Heart right ventricle (tissue), 16 donors: ENCODE measurements around the gene DNAJB5. TPM values are rescaled to one million over a fixed set of nuclear protein-coding genes. Genes with fewer than 3 reads are reported as not detected.

Source experiments
- ATAC-seq, 8 donors: fragments of 200-7000 bp; cut with Tn5 transposase; one replicate each; pipeline ENCODE4 v1.9.1; 2020; ENCODE audit warnings: mild to moderate bottlenecking in 8 of 8, moderate library complexity in 8 of 8, moderate number of reproducible peaks in 1 of 8
- DNase-seq, 2 donors: peaks; one replicate each; pipeline ENCODE4 v3.0.0-alpha.2; 2020
- H3K27ac ChIP-seq, 10 donors: fragments of 200-600 bp; sonication (generic) in 2 of 10; one replicate each; pipeline versions ENCODE4 v1.5.0 to v1.8.0; 2020 to 2022; ENCODE audit warnings: mild to moderate bottlenecking in 3 of 10
- H3K27me3 ChIP-seq, 7 donors: fragments of 200-600 bp; one replicate each; pipeline ENCODE4 v1.8.0; 2021 to 2022; ENCODE audit warnings: mild to moderate bottlenecking in 2 of 7
- H3K36me3 ChIP-seq, 9 donors: fragments of 200-600 bp; sonication (generic) in 1 of 9; one replicate each; pipeline versions ENCODE4 v1.5.0 to v1.8.0; 2020 to 2022; ENCODE audit warnings: mild to moderate bottlenecking in 2 of 9
- H3K4me1 ChIP-seq, 9 donors: fragments of 200-600 bp; sonication (generic) in 1 of 9; one replicate each; pipeline versions ENCODE4 v1.5.0 to v1.8.0; 2020 to 2022; ENCODE audit warnings: mild to moderate bottlenecking in 4 of 9
- H3K4me3 ChIP-seq, 10 donors: fragments of 200-600 bp; sonication (generic) in 2 of 10; one replicate each; pipeline versions ENCODE4 v1.5.0 to v1.8.0; 2020 to 2022; ENCODE audit warnings: mild to moderate bottlenecking in 7 of 10, moderate library complexity in 2 of 10
- H3K9me3 ChIP-seq, 11 donors: fragments of 200-600 bp in 10 of 11; sonication (generic) in 2 of 11; one replicate each; pipeline versions ENCODE4 v1.5.0 to v1.8.0; 2013 to 2022; ENCODE audit warnings: mild to moderate bottlenecking in 2 of 11, control low read depth in 1 of 11, moderate library complexity in 1 of 11
- WGBS, 2 donors: extraction: QIAGEN DNeasy Blood & Tissue Kit; methylation state at CpG; one replicate each; pipeline ENCODE4 v1.1.7; 2013; ENCODE audit warnings: inconsistent platforms in 1 of 2; 5-methylcytosine and 5-hydroxymethylcytosine counted together
- intact Hi-C, 10 donors: fragments of 100-400 bp; cut with DNase I; formaldehyde crosslinking; loops; one replicate each; pipeline versions ENCODE4 v1.11.1 to v1.14.2; 2022
- polyA plus RNA-seq, 2 donors: library from polyadenylated mRNA; stranded (reverse); fragments of 200-250 nt; gene quantifications; one replicate each; pipeline ENCODE4 v1.2.3, GENCODE V29; 2013
- total RNA-seq, 10 donors: library from RNA; stranded (reverse); fragmentation: NEBNext Ultra II Directional in 3 of 10; extraction: Animal tissue kit (Norgen Biotek cat#: 25700) in 3 of 10; gene quantifications; one replicate each; pipeline versions ENCODE4 v1.2.1 to v1.2.4, GENCODE V29; 2021 to 2023
- TF ChIP-seq, protein P1 (sequence below), 9 donors: fragments of 200-600 bp; sonication (generic) in 2 of 9; IDR thresholded peaks; one replicate each; pipeline versions ENCODE4 v1.5.0 to v1.8.0; 2021 to 2022; ENCODE audit warnings: antibody characterized with exemption in 9 of 9, mild to moderate bottlenecking in 5 of 9, moderate library complexity in 1 of 9
- donor health status: Arrhythmogenic right ventricular cardiomyopathy.
- donor health status: ischemic (EF 13 %, LVEDD 7.1; RV severe dilation, severe dysfunction).
- donor health status: healthy with polysubstance abuse.
- donor health status: DM: no; HTN: yes; CAD: no.
- donor health status: DM: no; HTN: no; CAD: no.
- donor health status: ischemic (EF 25% LVEDD 6.9; RV normal size, moderate dysfunction).
- donor health status: ischemic (EF 25% LVEDD 5.7; RV mildly dilated, moderate dysfunction).
- donor health status: healthy.
- donor health status: DM: yes; HTN: yes; CAD: no.
- donor health status: Ischemic cardiomyopathy.
- donor health status: ischemic (EF 35%, LVEDD 5.7; RV mildly dilated, moderate dysfunction).
- donor health status: nonischemic (EF 11% LVEDD 7.7; RV severe dilation, severe dysfunction).
- donor health status: DM: yes; HTN: yes; CAD: no.
- donor health status: PGD.
- donor health status: ischemic (EF 29% LVEDD 5.4; RV normal size, mild dysfunction).
- donor health status: nonischemic (EF 23%, LVEDD 6.1; RV moderate dilation, normal function).

Gene DNAJB5
- total and polyA plus RNA-seq, 12 donors = 44.0 to 206 (median 85.1) TPM

DNA sequence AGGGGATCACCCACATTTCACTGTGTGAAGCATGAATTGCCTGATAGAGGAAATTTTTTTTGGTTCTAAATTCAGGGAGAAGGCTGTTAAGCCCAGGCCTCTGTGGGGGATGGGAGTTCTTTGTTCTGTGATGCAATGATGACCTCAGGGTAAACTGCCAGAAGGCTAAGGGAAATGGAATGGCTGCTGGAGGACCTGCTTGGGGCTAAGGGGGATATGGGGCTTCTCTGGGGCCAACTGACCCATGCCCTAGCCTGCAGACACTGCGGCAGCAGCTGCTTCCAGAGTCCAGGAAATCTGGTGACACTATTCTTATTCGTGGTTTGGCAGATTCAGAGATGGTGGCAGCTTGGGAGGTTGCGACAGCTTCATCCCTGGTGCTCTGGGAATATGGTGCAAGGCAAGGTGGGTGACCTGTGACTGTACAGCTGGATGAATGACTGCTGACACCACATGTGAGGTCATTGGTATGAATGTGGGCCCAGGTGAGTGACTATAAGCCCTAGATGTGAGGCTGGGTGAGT is 52.6 kb downstream of the DNAJB5 start:
- H3K27me3 ChIP-seq = no peaks in the 10 kb centered on the region
- peak in 1 of 8 donors; percentile 14 for ATAC-seq
- H3K9me3 ChIP-seq = no peaks in the 10 kb centered on the region
- intact Hi-C loops = loop anchor here in 2 of 10 donors (10.0 kb wide), 1 partner anchor 137 kb away; no protein-coding TSS in a partner anchor
- WGBS, 2 donors = 83 to 86% methylated on average over 3 of the region's 3 CpGs
- TF ChIP-seq, protein P1, sequence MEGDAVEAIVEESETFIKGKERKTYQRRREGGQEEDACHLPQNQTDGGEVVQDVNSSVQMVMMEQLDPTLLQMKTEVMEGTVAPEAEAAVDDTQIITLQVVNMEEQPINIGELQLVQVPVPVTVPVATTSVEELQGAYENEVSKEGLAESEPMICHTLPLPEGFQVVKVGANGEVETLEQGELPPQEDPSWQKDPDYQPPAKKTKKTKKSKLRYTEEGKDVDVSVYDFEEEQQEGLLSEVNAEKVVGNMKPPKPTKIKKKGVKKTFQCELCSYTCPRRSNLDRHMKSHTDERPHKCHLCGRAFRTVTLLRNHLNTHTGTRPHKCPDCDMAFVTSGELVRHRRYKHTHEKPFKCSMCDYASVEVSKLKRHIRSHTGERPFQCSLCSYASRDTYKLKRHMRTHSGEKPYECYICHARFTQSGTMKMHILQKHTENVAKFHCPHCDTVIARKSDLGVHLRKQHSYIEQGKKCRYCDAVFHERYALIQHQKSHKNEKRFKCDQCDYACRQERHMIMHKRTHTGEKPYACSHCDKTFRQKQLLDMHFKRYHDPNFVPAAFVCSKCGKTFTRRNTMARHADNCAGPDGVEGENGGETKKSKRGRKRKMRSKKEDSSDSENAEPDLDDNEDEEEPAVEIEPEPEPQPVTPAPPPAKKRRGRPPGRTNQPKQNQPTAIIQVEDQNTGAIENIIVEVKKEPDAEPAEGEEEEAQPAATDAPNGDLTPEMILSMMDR (IDR thresholded peaks at IDR 0.05) = no peak
- H3K4me3 ChIP-seq = no peak overlapping the region
- H3K36me3 ChIP-seq = peaks cover 0 to 83% (median 7%) of the 10 kb centered on the region in 9 donors
- no peak overlapping the region for H3K27ac ChIP-seq
- peaks cover 0 to 6% (median 0%) of the 10 kb centered on the region in 9 donors for H3K4me1 ChIP-seq
- DNase-seq = no peak

DNA sequence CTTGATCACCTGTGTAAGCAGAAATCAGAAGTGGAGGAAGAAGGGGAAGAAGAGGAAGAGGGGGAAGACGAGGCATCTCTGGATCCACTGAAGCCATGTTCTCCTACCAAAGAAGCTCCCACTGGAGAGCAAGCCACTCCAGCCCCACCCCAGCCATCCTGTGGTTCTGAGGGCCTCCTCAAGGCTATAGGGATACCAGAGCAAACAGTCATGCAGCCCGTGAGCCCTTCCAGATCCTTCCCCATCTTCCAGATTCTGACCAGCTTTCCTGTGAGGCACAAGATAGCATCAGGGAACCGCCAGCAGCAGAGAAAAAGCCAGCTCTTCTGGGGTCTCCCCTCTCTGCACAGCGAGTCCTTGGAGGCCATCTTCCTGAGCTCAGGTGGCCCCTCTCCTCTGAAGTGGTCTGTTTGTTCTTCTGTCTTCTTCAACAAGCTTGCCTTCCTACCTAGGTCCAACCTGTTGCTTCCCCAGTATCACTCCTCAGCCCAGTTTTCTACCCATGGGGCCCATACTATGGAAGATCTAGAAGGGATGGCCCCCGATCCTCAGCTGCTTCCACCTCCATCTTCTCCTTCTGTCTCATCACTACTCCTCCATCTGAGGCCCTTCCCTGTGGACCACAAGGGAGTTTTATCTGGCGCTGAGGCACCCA is 53.5 kb downstream of the DNAJB5 start:
- H3K9me3 ChIP-seq = no peaks in the 10 kb centered on the region
- no peaks in the 10 kb centered on the region for H3K27me3 ChIP-seq
- no peak overlapping the region for H3K4me3 ChIP-seq
- peaks cover 0 to 89% (median 12%) of the 10 kb centered on the region in 9 donors for H3K36me3 ChIP-seq
- WGBS, 2 donors = 91 to 92% methylated on average over 6 of the region's 6 CpGs
- intact Hi-C loops = loop anchor here in 2 of 10 donors (10.0 kb wide), 1 partner anchor 138 kb away; no protein-coding TSS in a partner anchor
- ATAC-seq (no peak), DNase-seq (no peak)
- H3K4me1 ChIP-seq = peaks cover 0 to 6% (median 0%) of the 10 kb centered on the region in 9 donors
- no peak overlapping the region for H3K27ac ChIP-seq
- TF ChIP-seq, protein P1 (IDR thresholded peaks at IDR 0.05) = no peak

DNA sequence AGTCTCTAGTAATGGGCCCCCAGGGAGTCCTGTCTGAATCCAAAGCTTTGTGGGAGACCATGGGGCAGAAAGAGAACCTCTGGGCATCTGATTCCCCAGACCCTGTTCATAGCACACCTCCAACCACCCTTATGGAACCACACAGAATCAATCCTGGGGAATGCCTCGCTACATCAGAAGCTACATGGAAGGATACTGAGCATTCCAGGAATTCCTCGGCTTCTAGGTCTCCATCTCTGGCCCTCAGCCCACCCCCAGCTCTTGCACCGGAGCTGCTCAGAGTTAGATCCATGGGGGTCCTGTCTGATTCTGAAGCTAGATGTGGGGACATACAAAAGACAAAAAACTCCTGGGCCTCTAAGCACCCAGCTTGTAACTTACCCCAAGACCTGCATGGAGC is 54.5 kb downstream of the DNAJB5 start:
- 77 to 83% methylated on average over 3 of the region's 3 CpGs for WGBS, 2 donors
- Histone ChIP-seq H3K4me3 (no peak overlapping the region), H3K36me3 (peaks cover 0 to 91% (median 12%) of the 10 kb centered on the region in 9 donors), H3K9me3 (no peaks in the 10 kb centered on the region), H3K4me1 (peaks cover 0 to 6% (median 0%) of the 10 kb centered on the region in 9 donors), H3K27me3 (no peaks in the 10 kb centered on the region), H3K27ac (no peak overlapping the region)
- intact Hi-C loops = loop anchor here in 2 of 10 donors (10.0 kb wide), 1 partner anchor 139 kb away; no protein-coding TSS in a partner anchor
- TF ChIP-seq, protein P1 (IDR thresholded peaks at IDR 0.05) = no peak
- ATAC-seq (no peak), DNase-seq (no peak)

Other genes with a start within 250 kb of the DNAJB5 start
- gene PHF24, start 31.5 kb upstream of the DNAJB5 start, total RNA-seq = 1 to 10 TPM in 1 of 10 donors, under 1 TPM in 9; 0.11 to 2.2 (median 0.44) TPM
- gene PHF24, start 31.5 kb upstream of the DNAJB5 start, polyA plus RNA-seq = under 1 TPM; 0.07 to 0.09 TPM
- 100 to 1,000 TPM; 227 to 385 (median 300) TPM for gene VCP, start 82.9 kb downstream of the DNAJB5 start, total RNA-seq
- gene VCP, start 82.9 kb downstream of the DNAJB5 start, polyA plus RNA-seq = 100 to 1,000 TPM in 1 of 2 donors, 10 to 100 TPM in 1; 69.9 to 248 TPM
- 1 to 10 TPM; 2.6 to 9.8 (median 4.5) TPM for gene FANCG, start 90.2 kb downstream of the DNAJB5 start, total RNA-seq
- gene FANCG, start 90.2 kb downstream of the DNAJB5 start, polyA plus RNA-seq = 1 to 10 TPM; 3.4 to 6.4 TPM
- gene PIGO, start 106.8 kb downstream of the DNAJB5 start, total RNA-seq = 10 to 100 TPM in 4 of 10 donors, 1 to 10 TPM in 6; 8.2 to 12.3 (median 9.9) TPM
- 10 to 100 TPM; 10.6 to 10.7 TPM for gene PIGO, start 106.8 kb downstream of the DNAJB5 start, polyA plus RNA-seq
- gene STOML2, start 113.4 kb downstream of the DNAJB5 start, total RNA-seq = 100 to 1,000 TPM; 122 to 153 (median 127) TPM
- 100 to 1,000 TPM in 1 of 2 donors, 10 to 100 TPM in 1; 43.7 to 151 TPM for gene STOML2, start 113.4 kb downstream of the DNAJB5 start, polyA plus RNA-seq
- gene ATOSB, start 126.1 kb downstream of the DNAJB5 start, total RNA-seq = 10 to 100 TPM; 12.2 to 20.3 (median 17.1) TPM
- gene ATOSB, start 126.1 kb downstream of the DNAJB5 start, polyA plus RNA-seq = 10 to 100 TPM; 25.5 to 31.6 TPM
- gene UNC13B, start 172.3 kb downstream of the DNAJB5 start, total RNA-seq = 10 to 100 TPM; 13.7 to 27.1 (median 19.9) TPM
- 10 to 100 TPM; 13.1 to 15.4 TPM for gene UNC13B, start 172.3 kb downstream of the DNAJB5 start, polyA plus RNA-seq